ENCODE data around the gene BDKRB1.

DNA sequence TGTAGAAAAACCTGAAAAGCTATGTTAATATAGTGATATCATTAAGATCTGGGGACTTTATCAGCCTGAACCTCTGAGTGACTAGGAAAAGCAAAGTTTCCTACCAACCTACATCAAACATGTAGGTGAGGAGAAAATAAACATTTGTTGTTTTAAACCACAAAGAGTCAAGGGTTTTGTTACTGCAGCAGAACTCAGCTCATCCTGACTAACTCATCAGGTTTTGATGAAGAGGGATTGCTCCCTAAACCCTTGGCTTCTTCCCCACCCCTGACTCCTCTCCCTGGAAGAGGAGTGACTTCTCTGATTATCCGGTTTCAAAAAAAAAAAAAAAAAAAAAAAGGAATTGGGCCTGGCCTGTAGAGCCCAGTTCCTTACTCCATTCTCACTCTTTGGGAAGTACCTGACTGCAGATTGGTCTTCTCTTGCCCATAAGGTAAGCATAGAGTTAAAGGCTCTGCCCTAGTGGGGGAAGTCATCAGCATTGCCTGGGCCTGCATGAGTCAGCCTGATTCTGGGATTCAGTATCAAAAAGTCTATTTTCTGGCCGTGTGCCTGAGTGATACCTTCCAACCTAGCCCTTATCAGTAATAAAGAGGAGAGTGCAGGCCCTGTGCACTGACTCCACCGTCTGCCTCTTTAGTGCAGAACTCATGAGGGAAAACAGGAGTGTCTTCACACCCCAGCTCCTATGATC is 16.9 kb downstream of the BDKRB1 start:
- TF ChIP-seq EZH2 (IDR thresholded peaks at IDR 0.05; ENCODE audit: insufficient read depth, poor library complexity, severe bottlenecking) = no peak
- no peak for TF ChIP-seq EZH2phosphoT487 (IDR thresholded peaks at IDR 0.05; ENCODE audit: insufficient read depth, low read depth)

Measured in GM23248 (cell line).